Cerebellar cortex (tissue), 1 donor: ENCODE measurements around the gene PPOX.
A peak's percentile ranks its signal among the peaks of the same experiment; 100 is the strongest.

Source experiments
- DNase-seq: peaks from one replicate; pipeline ENCODE4 v3.0.0-alpha.2; 2015; ENCODE audit warnings: low spot score

Gene PPOX

DNA sequence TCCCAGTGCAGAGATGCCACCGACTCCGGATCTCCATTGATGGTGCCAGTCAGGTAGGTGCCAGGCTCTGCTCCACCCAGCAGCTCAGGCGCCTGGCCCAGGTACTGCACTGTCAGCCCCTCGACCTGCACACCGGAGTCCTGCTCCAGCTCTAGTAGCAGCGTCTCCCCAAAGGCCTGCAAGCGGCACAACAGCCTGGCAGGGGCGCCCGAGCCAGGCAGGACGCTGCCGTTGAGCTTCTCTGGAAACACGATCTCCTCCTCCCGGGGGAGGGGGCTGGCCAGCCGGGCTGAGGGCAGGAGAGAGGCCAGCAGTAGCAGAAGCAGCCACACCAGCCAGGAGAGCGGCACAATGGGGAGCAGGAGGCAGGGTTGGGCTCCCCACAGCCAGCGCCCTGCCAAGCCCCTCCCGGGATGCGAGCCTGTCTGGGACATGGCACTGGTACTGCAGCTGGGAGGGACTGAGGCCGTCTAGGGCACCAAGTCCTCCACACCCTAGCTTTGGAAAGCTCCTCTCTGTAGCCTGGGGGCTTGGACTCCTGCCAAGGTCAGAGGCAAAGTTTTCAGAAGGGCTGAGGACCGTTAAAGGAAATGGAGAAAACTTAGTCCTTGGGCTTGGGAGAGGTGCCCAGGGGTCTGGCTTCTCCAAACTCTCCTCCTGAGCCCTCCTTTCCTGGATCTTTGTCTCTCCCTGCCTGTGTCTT, 32.1 kb downstream of the PPOX start:
- DNase-seq: no peak

- no peak for DNase-seq
These were observed 32.7 kb downstream of the PPOX start, which contains the start of gene ADAMTS4 for GRCh38 chr1:161198897-161199431. ADAMTS4 (minus strand) TSS chr1:161199054; CDS start chr1:161198627, 427 bp downstream.

DNA sequence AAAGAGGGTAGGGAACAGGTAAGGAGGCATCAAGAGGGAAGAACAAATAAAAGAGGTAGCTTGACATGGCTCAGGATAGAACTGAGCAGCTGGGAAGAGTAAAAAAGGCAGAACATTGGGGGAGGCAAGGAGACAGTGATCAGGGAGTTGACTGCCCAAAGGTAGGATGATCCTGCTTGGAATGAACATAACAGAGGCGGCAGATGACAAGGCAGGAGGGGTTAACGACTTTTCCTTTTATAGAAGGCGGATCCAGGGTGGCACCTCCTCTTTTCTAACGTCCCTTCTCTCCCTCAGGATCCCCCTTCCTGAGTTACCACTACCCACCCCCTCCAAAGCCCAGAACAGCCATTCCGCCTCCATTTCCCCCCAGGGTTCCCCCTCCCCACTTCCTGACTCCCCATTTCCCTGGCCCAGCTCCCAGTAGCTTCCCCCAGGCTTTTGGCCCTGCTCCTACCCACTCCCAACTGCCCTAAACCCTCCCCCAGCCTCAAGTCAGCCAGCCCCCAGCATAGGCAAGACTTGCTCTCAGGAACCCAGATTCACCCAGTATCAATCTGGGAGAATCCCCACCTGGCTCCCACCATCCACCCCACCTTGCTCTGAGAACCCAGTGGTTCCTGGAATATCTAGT, 33.4 kb downstream of the PPOX start:
- no peak for DNase-seq

DNA sequence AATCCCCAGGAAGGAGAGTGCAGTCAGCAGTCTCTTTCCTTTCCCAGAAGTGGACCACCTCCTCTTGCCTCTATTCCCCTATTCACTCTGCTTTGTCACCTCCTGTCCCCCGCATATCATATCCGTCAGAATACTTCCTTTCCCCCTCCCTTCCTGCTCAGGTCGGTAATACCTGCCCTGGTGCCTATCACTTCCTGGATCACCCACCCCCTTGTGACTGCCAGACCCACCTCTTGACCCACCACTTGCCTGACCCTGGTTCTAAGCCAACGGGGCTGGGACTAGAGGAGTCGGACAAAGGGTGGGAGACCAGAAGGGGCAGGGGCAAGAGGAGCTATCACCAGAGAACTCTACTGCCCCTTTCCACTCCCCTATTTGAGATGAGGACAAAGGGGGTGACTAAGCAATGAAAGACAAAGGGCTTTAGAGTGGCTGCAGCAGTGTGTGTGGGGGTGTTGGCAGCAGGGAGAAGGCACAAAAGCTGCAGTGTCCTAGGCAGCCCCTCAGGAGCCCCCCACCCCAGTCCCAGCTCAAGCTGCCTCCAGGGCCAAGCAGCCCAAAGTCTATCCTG, 34.3 kb downstream of the PPOX start:
- no peak for DNase-seq

- DNase-seq: no peak
These were observed 35.0 kb downstream of the PPOX start for GRCh38 chr1:161200992-161201835.

DNA sequence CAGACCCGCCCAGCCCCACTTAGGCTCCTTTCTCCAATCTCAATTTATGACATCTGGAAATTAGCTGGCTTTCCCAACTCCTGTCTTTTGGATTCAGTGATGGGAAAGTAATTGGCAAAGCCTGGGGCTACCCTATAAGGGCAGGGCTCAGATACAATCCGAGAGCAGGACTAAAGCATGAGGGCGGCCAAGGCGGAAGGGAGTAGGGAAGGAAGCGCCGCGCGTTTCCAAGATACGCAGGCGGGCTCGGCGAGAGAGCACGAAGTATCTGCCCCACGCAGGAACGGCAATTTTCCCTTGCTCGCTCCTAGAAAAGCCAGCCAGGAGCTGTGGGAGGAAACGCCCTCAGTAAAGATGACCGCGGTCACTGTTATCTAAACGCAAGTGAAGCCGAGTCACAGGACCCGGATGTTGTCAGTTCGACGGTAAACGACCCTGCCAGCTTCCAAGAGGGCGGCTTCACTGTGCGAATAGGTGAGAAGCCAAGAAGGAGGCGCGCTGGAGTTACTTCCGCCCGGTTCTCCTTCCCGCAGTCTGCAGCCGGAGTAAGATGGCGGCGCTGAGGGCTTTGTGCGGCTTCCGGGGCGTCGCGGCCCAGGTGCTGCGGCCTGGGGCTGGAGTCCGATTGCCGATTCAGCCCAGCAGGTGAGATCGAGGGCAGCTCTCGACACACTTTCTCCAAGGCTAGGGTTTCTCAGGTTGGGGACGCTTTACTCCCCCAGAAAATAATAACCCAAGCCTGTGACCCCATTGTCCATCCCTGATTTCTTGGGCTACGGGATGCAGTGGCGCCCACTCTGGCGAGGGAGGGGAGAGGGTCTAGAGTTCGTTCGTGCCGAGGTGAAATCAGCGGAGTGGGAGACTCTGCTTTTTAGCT, 35.8 kb downstream of the PPOX start, which contains the start of gene NDUFS2:
NDUFS2 (plus strand) TSS at position 532 of the 877 bp plus-strand sequence; CDS start at position 551, 19 bp downstream.
- peak; percentile 100 for DNase-seq

GRCh38 chr1:161206411-161207140, 40.4 kb downstream of the PPOX start:
- DNase-seq: no peak

DNA sequence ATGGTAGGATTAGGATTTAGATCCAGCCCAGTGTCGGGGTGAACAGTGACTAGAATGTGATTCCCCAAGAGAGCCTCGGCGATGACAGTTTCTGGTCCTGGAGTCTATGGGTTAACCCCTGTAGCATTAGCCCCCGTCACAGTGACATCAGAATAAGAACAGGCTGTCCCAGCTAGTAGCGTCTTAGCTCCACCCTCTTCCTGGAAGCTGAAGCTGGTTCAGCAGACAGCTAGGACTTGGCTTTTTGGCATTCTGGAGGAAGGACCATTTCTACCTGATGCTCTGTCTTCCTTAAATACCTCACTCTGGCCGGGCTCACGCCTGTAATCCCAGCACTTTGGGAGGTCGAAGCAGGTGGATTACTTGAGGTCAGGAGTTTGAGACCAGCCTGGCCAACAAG, 40.9 kb downstream of the PPOX start:
- DNase-seq: no peak

- DNase-seq: peak; percentile 82
These were observed 43.7 kb downstream of the PPOX start for GRCh38 chr1:161209790-161210409.

DNA sequence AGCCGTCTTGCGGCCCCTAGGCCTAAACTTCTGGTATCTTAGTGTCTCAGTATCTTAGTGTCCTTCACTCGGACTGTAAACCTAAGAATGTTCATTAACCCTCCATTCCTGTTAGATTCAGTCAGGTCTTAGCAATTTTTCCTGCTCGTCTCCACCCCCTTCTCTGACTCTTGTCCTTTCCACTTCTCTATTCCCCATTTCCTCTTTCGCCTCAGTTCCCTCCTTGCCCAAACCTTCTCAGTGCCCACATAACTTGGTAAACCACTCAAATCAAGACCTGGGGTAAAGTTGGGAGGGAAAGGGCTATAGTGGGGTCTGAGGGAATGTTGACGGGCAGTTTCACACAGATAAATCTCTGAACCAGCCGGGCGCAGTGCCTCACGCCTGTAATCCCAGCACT, 48.1 kb downstream of the PPOX start:
- DNase-seq: no peak

DNA sequence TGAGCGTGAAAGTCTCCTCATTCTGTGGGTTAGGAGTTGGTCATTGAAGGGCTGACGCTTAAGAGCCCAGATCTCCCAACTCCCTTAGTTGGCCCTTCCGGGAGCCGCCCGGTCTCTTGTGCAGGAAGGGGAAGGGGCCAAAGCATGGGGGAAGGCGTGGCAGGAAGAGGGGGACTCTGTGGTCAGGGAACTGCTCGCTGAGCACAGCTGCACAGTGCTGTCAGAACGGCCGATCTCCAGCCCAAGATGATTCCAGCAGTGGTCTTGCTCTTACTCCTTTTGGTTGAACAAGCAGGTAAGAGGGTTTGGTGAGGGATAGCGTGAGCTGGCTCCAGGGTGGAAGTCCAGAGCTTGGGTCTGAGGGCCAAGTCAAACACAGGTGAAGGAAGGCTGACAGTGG, 48.9 kb downstream of the PPOX start, which contains the start of gene FCER1G:
FCER1G (plus strand) TSS at position 220 of the 400 bp plus-strand sequence; CDS start at position 247, 27 bp downstream.
- DNase-seq: no peak

GRCh38 chr1:161216945-161217712, 50.9 kb downstream of the PPOX start:
- DNase-seq: no peak

- no peak for DNase-seq
These were observed 51.6 kb downstream of the PPOX start for GRCh38 chr1:161217831-161218230.

DNA sequence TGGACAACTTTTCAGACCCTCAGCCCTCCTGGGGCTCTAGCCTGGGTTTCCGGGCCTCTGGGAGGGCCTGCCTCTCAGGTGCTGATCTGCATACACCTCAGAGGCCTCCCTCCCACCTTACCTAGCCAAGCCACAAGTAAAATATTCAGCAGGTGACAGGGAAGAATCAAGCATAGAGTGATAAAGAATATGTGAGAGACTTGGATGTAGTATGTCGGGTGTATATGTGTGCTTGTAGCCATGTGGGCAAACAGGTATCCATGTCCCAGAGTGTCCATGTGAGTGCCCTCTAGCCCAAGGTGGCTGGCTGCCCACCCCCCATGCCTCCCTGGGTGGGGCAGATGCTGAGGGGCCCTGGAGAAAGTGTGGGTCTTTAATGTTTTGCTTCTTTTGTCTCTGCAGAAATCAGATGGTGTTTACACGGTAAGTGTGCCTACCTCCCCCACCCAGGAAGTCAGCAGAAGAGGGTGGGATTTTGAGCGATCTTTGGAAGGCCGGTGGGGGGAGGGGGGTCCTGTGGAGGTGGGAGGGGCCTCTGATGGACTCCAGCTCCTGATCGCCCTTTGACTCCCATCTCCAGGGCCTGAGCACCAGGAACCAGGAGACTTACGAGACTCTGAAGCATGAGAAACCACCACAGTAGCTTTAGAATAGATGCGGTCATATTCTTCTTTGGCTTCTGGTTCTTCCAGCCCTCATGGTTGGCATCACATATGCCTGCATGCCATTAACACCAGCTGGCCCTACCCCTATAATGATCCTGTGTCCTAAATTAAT, 52.3 kb downstream of the PPOX start:
- no peak for DNase-seq

DNA sequence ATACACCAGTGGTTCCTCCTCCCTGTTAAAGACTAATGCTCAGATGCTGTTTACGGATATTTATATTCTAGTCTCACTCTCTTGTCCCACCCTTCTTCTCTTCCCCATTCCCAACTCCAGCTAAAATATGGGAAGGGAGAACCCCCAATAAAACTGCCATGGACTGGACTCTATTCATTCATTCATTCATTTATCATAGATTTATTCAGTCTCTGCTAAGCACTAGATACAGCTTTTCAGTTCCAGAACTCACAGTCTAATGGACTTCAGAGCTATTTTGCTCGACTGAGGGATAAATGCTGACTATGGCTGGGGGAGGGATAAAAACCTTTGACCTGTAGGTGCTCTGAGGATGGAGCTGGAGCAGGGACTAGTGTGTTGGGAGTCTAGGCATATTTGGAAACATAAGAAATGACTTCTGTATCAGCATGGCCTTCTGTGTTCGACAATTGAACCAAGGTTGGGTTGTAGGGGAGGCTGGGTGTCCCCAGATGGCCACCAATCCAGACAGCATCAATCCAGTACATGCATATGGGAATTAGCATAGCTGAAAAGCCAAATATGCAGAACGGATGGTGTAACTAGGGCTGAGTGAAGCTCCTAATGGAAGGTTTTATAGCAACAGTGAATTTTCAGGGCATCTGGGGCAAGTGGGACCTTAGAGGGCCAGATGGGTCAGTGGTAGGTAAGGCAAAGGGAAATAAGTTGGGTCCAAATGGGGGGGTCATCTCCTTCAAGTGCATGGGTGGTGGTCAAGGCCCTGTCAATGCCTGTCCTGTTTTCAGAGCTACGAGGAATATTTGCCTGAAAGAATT, 53.1 kb downstream of the PPOX start:
- DNase-seq: no peak

GRCh38 chr1:161220002-161220401, 53.8 kb downstream of the PPOX start:
- no peak for DNase-seq
